Neuronal stem cell (in vitro differentiated cells): ENCODE data around the gene PFKL.

Experiments
- DNase-seq: peaks from one replicate; pipeline ENCODE4 v3.0.0-alpha.2; 2013; ENCODE audit warnings: low spot score
- H2AFZ ChIP-seq: one replicate; pipeline ENCODE4 v1.6.1; 2013; ENCODE audit warnings: mild to moderate bottlenecking, low read length, inconsistent platforms
- H2AK5ac ChIP-seq: 2 replicates; pipeline ENCODE4 v1.6.1; 2013; ENCODE audit warnings: low read depth, mild to moderate bottlenecking, inconsistent platforms, low read length, moderate library complexity, mixed read lengths
- H2BK120ac ChIP-seq: 2 replicates; pipeline ENCODE4 v1.6.1; 2013; ENCODE audit warnings: low read depth, mild to moderate bottlenecking, inconsistent platforms, low read length, moderate library complexity, mixed read lengths
- H2BK12ac ChIP-seq: one replicate; pipeline ENCODE4 v1.6.1; 2013; ENCODE audit warnings: low read length, inconsistent platforms
- H2BK15ac ChIP-seq: 2 replicates; pipeline ENCODE4 v1.6.1; 2013; ENCODE audit warnings: mild to moderate bottlenecking, low read length, inconsistent platforms, mixed read lengths
- H2BK5ac ChIP-seq: one replicate; pipeline ENCODE4 v1.6.1; 2013; ENCODE audit warnings: inconsistent platforms, mild to moderate bottlenecking, low read length, moderate library complexity
- H3K14ac ChIP-seq: one replicate; pipeline ENCODE4 v1.6.1; 2013; ENCODE audit warnings: low read length, inconsistent platforms
- H3K18ac ChIP-seq: 2 replicates; pipeline ENCODE4 v1.6.1; 2013; ENCODE audit warnings: low read length, inconsistent platforms
- H3K23ac ChIP-seq: 2 replicates; pipeline ENCODE4 v1.6.1; 2013; ENCODE audit warnings: low read depth, mild to moderate bottlenecking, mixed read lengths, low read length, inconsistent platforms; ENCODE audit not compliant: poor library complexity
- H3K27ac ChIP-seq: replicated peaks from 3 replicates; pipeline ENCODE4 v1.5.1; 2013; ENCODE audit warnings: low read length, inconsistent platforms
- H3K27me3 ChIP-seq, 3 experiments: 2 replicates each; pipeline ENCODE4 v1.6.1; 2013; ENCODE audit warnings: low read length in 3 of 3, mild to moderate bottlenecking in 2 of 3, inconsistent platforms in 1 of 3, low read depth in 1 of 3, mixed read lengths in 1 of 3, moderate library complexity in 1 of 3; ENCODE audit not compliant: control insufficient read depth in 3 of 3, insufficient read depth in 3 of 3
- H3K36me3 ChIP-seq, 2 donors: replicated peaks in 1 of 2; 2 replicates each; pipeline ENCODE4 v1.6.1; 2013; ENCODE audit warnings: low read length in 2 of 2; ENCODE audit not compliant: control insufficient read depth in 2 of 2, insufficient read depth in 2 of 2
- H3K4ac ChIP-seq: 2 replicates; pipeline ENCODE4 v1.6.1; 2013; ENCODE audit warnings: inconsistent platforms, mild to moderate bottlenecking, low read length, moderate library complexity
- H3K4me1 ChIP-seq, 2 donors: 1 replicate in 1 of 2; 2 replicates in 1 of 2; pipeline ENCODE4 v1.6.1; 2013; ENCODE audit warnings: low read length in 2 of 2, low read depth in 1 of 2; ENCODE audit not compliant: control insufficient read depth in 2 of 2, insufficient read depth in 1 of 2
- H3K4me2 ChIP-seq: one replicate; pipeline ENCODE4 v1.6.1; 2013; ENCODE audit warnings: mild to moderate bottlenecking, low read length, inconsistent platforms; ENCODE audit not compliant: insufficient read depth, poor library complexity, severe bottlenecking
- H3K4me3 ChIP-seq, 2 donors: 2 replicates each; pipeline ENCODE4 v1.5.1; 2013; ENCODE audit warnings: low read length in 2 of 2, mild to moderate bottlenecking in 2 of 2, inconsistent platforms in 1 of 2, moderate library complexity in 1 of 2
- H3K79me1 ChIP-seq: one replicate; pipeline ENCODE4 v1.6.1; 2013; ENCODE audit warnings: low read depth, mild to moderate bottlenecking, inconsistent platforms, low read length, moderate library complexity
- H3K9ac ChIP-seq: one replicate; pipeline ENCODE4 v1.6.1; 2013; ENCODE audit warnings: mild to moderate bottlenecking, low read depth, low read length, inconsistent platforms; ENCODE audit not compliant: poor library complexity
- H3K9me3 ChIP-seq, 2 donors: replicated peaks in 1 of 2; 2 replicates each; pipeline versions ENCODE3 to v1.6.1; 2013; ENCODE audit warnings: low read length in 2 of 2, mild to moderate bottlenecking in 2 of 2, inconsistent platforms in 1 of 2, low read depth in 1 of 2, mixed read lengths in 1 of 2, moderate library complexity in 1 of 2; ENCODE audit not compliant: control insufficient read depth in 2 of 2, insufficient read depth in 1 of 2
- H4K8ac ChIP-seq: one replicate; pipeline ENCODE4 v1.6.1; 2013; ENCODE audit warnings: low read depth, mild to moderate bottlenecking, inconsistent platforms, low read length, moderate library complexity
- H4K91ac ChIP-seq: one replicate; pipeline ENCODE4 v1.6.1; 2013; ENCODE audit warnings: low read length, low read depth, mild to moderate bottlenecking, inconsistent platforms; ENCODE audit not compliant: poor library complexity
- WGBS, 2 donors: extraction: QIAGEN DNeasy Blood & Tissue Kit; methylation state at CpG; one replicate each; pipeline ENCODE4 v1.1.7; 2013; ENCODE audit warnings: missing lambda C conversion rate in 2 of 2, mixed read lengths in 1 of 2; ENCODE audit not compliant: insufficient read length in 2 of 2, insufficient replicate concordance in 1 of 2; ENCODE audit errors: extremely low coverage in 2 of 2; 5-methylcytosine and 5-hydroxymethylcytosine counted together

Gene PFKL

GRCh38 chr21:44303490-44303981 is 3.7 kb downstream of the PFKL start:
- H2BK120ac ChIP-seq, result no peak overlapping the region
- H2AK5ac ChIP-seq, result no peak overlapping the region
- peak overlapping the region; percentile 16 for H3K27ac ChIP-seq
- DNase-seq, result no peak
- peak overlapping the region; percentile 53 for H2BK5ac ChIP-seq
- H3K79me1 ChIP-seq, result peaks cover 11% of the 10 kb centered on the region
- no peak overlapping the region for H3K14ac ChIP-seq
- no peak overlapping the region for H3K4me2 ChIP-seq
- H3K23ac ChIP-seq, result peak overlapping the region; percentile 43
- H3K9ac ChIP-seq, result peak overlapping the region; percentile 84
- H3K27me3 ChIP-seq, result peaks cover 0 to 8% (median 0%) of the 10 kb centered on the region in 3 experiments
- no peak overlapping the region for H4K8ac ChIP-seq
- peak overlapping the region; percentile 40 for H2AFZ ChIP-seq
- H3K4ac ChIP-seq, result no peak overlapping the region
- WGBS, 2 donors, result no CpG with 5 or more reads among the region's 12 CpGs
- H3K9me3 ChIP-seq, result no peaks in the 10 kb centered on the region
- no peak overlapping the region for H4K91ac ChIP-seq
- H2BK12ac ChIP-seq, result peak overlapping the region; percentile 58
- peaks cover 0 to 10% of the 10 kb centered on the region in 2 donors for H3K36me3 ChIP-seq
- H3K4me1 ChIP-seq, result peaks cover 29 to 33% of the 10 kb centered on the region in 2 donors
- peak overlapping the region; percentile 75 for H2BK15ac ChIP-seq
- no peak overlapping the region for H3K4me3 ChIP-seq
- peak overlapping the region; percentile 85 for H3K18ac ChIP-seq

- Histone ChIP-seq H2BK120ac (no peak overlapping the region), H4K8ac (no peak overlapping the region), H3K18ac (peak overlapping the region; percentile 93), H2BK5ac (peak overlapping the region; percentile 91), H3K4ac (no peak overlapping the region), H3K27me3 (peaks cover 0 to 4% (median 0%) of the 10 kb centered on the region in 3 experiments), H3K9me3 (no peaks in the 10 kb centered on the region), H3K4me2 (peak overlapping the region; percentile 18), H2AFZ (peak overlapping the region; percentile 40), H2BK15ac (peak overlapping the region; percentile 45), H3K4me3 (no peak overlapping the region), H3K14ac (peak overlapping the region; percentile 5), H2AK5ac (peak overlapping the region; percentile 47), H4K91ac (no peak overlapping the region), H3K36me3 (peaks cover 2 to 13% of the 10 kb centered on the region in 2 donors), H3K79me1 (peaks cover 11% of the 10 kb centered on the region), H2BK12ac (no peak overlapping the region), H3K23ac (no peak overlapping the region), H3K27ac (peak overlapping the region; percentile 37), H3K9ac (peak overlapping the region; percentile 53), H3K4me1 (peaks cover 33 to 37% of the 10 kb centered on the region in 2 donors)
- WGBS, 2 donors, result no CpG with 5 or more reads among the region's 16 CpGs
- no peak for DNase-seq
Measured at GRCh38 chr21:44304011-44304616, 4.3 kb downstream of the PFKL start.

GRCh38 chr21:44304877-44305293 is 5.0 kb downstream of the PFKL start:
- peaks cover 11% of the 10 kb centered on the region for H3K79me1 ChIP-seq
- H4K91ac ChIP-seq, result no peak overlapping the region
- no peak overlapping the region for H3K23ac ChIP-seq
- no peak overlapping the region for H2BK12ac ChIP-seq
- peaks cover 30 to 36% of the 10 kb centered on the region in 2 donors for H3K4me1 ChIP-seq
- no peak overlapping the region for H2BK15ac ChIP-seq
- no peak overlapping the region for H3K27ac ChIP-seq
- DNase-seq, result peak; percentile 42
- no peak overlapping the region for H3K4ac ChIP-seq
- peaks cover 2 to 19% of the 10 kb centered on the region in 2 donors for H3K36me3 ChIP-seq
- H2AFZ ChIP-seq, result no peak overlapping the region
- peak overlapping the region; percentile 24 for H3K9ac ChIP-seq
- H3K4me2 ChIP-seq, result no peak overlapping the region
- WGBS, 2 donors, result no CpG with 5 or more reads among the region's 8 CpGs
- H3K27me3 ChIP-seq, result no peaks in the 10 kb centered on the region
- H2BK5ac ChIP-seq, result peak overlapping the region; percentile 59
- no peak overlapping the region for H3K4me3 ChIP-seq
- peak overlapping the region; percentile 11 for H3K18ac ChIP-seq
- peak overlapping the region; percentile 47 for H2AK5ac ChIP-seq
- H4K8ac ChIP-seq, result no peak overlapping the region
- no peak overlapping the region for H3K14ac ChIP-seq
- no peak overlapping the region for H2BK120ac ChIP-seq
- no peaks in the 10 kb centered on the region for H3K9me3 ChIP-seq

GRCh38 chr21:44305691-44306090 is 5.8 kb downstream of the PFKL start:
- no peak overlapping the region for H3K4me3 ChIP-seq
- H3K23ac ChIP-seq, result no peak overlapping the region
- H3K36me3 ChIP-seq, result peaks cover 2 to 26% of the 10 kb centered on the region in 2 donors
- WGBS, 2 donors, result no CpG with 5 or more reads among the region's 9 CpGs
- H3K79me1 ChIP-seq, result peaks cover 11% of the 10 kb centered on the region
- no peak overlapping the region for H2BK120ac ChIP-seq
- no peak overlapping the region for H3K14ac ChIP-seq
- H3K27me3 ChIP-seq, result no peaks in the 10 kb centered on the region
- H3K18ac ChIP-seq, result no peak overlapping the region
- H3K27ac ChIP-seq, result no peak overlapping the region
- no peak overlapping the region for H2BK12ac ChIP-seq
- no peak overlapping the region for H4K8ac ChIP-seq
- no peak overlapping the region for H4K91ac ChIP-seq
- H3K9me3 ChIP-seq, result no peaks in the 10 kb centered on the region
- H2BK15ac ChIP-seq, result no peak overlapping the region
- DNase-seq, result no peak
- H3K4ac ChIP-seq, result no peak overlapping the region
- no peak overlapping the region for H2AK5ac ChIP-seq
- no peak overlapping the region for H3K4me2 ChIP-seq
- H3K4me1 ChIP-seq, result peaks cover 29 to 34% of the 10 kb centered on the region in 2 donors
- no peak overlapping the region for H2AFZ ChIP-seq
- peak overlapping the region; percentile 59 for H2BK5ac ChIP-seq
- H3K9ac ChIP-seq, result no peak overlapping the region
